WTC11 (cell line): Measurements from ENCODE around the gene LSM7. TPM values are rescaled to one million over a fixed set of nuclear protein-coding genes. Genes with fewer than 3 reads are reported as not detected.

ENCODE experiments used
- ATAC-seq: fragments of 200-7000 bp; cut with Tn5 transposase; 2 replicates; pipeline ENCODE4 v1.10.0; 2021; ENCODE audit warnings: mild to moderate bottlenecking, moderate library complexity
- CTCF ChIA-PET: fragments of 300-600 bp; sonication (Branson Sonifier 250); formaldehyde crosslinking; loops from one replicate; lab custom pipeline; 2021; ENCODE audit warnings: antibody characterized with exemption; lab: Charles Lee
- POLR2A ChIA-PET: fragments of 350-600 bp; sonication (Branson Sonifier 250); formaldehyde crosslinking; loops from one replicate; lab custom pipeline; 2021; ENCODE audit warnings: antibody characterized with exemption; lab: Charles Lee
- DNase-seq: peaks from one replicate; pipeline ENCODE4 v3.0.0; 2021; ENCODE audit warnings: low spot score
- H3K27ac Mint-ChIP-seq: 2 replicates; pipeline ENCODE4 v1.8.0; 2021; ENCODE audit warnings: mixed read lengths
- H3K27me3 Mint-ChIP-seq: 2 replicates; pipeline ENCODE4 v1.8.0; 2021; ENCODE audit warnings: low read depth, mild to moderate bottlenecking, moderate library complexity, mixed read lengths
- H3K36me3 Mint-ChIP-seq: 2 replicates; pipeline ENCODE4 v1.8.0; 2021; ENCODE audit warnings: mixed read lengths
- H3K4me1 Mint-ChIP-seq: 2 replicates; pipeline ENCODE4 v1.8.0; 2022; ENCODE audit warnings: mixed read lengths
- H3K4me3 Mint-ChIP-seq: 2 replicates; pipeline ENCODE4 v1.8.0; 2021; ENCODE audit warnings: mild to moderate bottlenecking, moderate library complexity, mixed read lengths
- H3K9me3 Mint-ChIP-seq: 2 replicates; pipeline ENCODE4 v1.8.0; 2021; ENCODE audit warnings: mixed read lengths
- CBFB ChIP-seq: sonication (generic); formaldehyde crosslinking; IDR thresholded peaks from 2 replicates; pipeline ENCODE4 v1.8.1; 2022; ENCODE audit warnings: mild to moderate bottlenecking, low read depth, missing genetic modification reagents
- CTCF ChIP-seq: fragments of 200-600 bp; IDR thresholded peaks from 2 replicates; pipeline ENCODE4 v1.8.0; 2022; ENCODE audit warnings: antibody characterized with exemption
- GTF2I ChIP-seq: fragments of 250-450 bp; sonication (Bioruptor Pico); conservative IDR thresholded peaks from 2 replicates; pipeline ENCODE4 v1.4.0; 2021; ENCODE audit warnings: mild to moderate bottlenecking
- MAX ChIP-seq: sonication (generic); formaldehyde crosslinking; IDR thresholded peaks from 2 replicates; pipeline ENCODE4 v1.8.0; 2022; ENCODE audit warnings: mild to moderate bottlenecking, missing genetic modification reagents
- NFYB ChIP-seq: sonication (generic); formaldehyde crosslinking; conservative IDR thresholded peaks from 2 replicates; pipeline ENCODE4 v1.8.0; 2022; ENCODE audit warnings: low read depth, missing genetic modification reagents
- ZNF232 ChIP-seq: sonication (generic); formaldehyde crosslinking; IDR thresholded peaks from 2 replicates; pipeline ENCODE4 v1.8.0; 2022; ENCODE audit warnings: mild to moderate bottlenecking, missing genetic modification reagents
- ZNF416 ChIP-seq: fragments of 250-450 bp; sonication (Bioruptor Pico); IDR thresholded peaks from 2 replicates; pipeline ENCODE4 v1.9.0; 2021; ENCODE audit warnings: mild to moderate bottlenecking, inconsistent platforms
- ZNF425 ChIP-seq: fragments of 250-450 bp; sonication (Bioruptor Pico); conservative IDR thresholded peaks from 2 replicates; pipeline ENCODE4 v1.9.0; 2021; ENCODE audit warnings: mild to moderate bottlenecking
- ZNF532 ChIP-seq: fragments of 250-450 bp; sonication (Bioruptor Pico); IDR thresholded peaks from 2 replicates; pipeline ENCODE4 v1.9.0; 2021; ENCODE audit warnings: mild to moderate bottlenecking, borderline replicate concordance
- total RNA-seq: library from RNA; stranded (reverse); gene quantifications from 3 replicates; pipeline ENCODE4 v1.2.3, GENCODE V29; 2021

LSM7 gene
- total RNA-seq, 1 experiment from 2014 or later, result 245 TPM

GRCh38 chr19:2276429-2276986, 51.9 kb downstream of the LSM7 start (continued):
- TF ChIP-seq ZNF532 (CRISPR knock-in tag), result no peak
- no peak for TF ChIP-seq ZNF232

GRCh38 chr19:2275588-2276428, 52.6 kb downstream of the LSM7 start:
- peak; percentile 4; the same call in 1 of the 2 replicates for ATAC-seq
- CTCF ChIA-PET, result interaction anchor here (0.7 to 4.4 kb wide), 19 partner anchors 12 to 336 kb away, joined by 3 to 42 read pairs (median 8); partner anchors contain the start of genes AP3D1, LSM7 and PLEKHJ1
- H3K36me3 Mint-ChIP-seq, result peaks cover 6% of the 10 kb centered on the region
- TF ChIP-seq CBFB (CRISPR knock-in tag) (no peak), ZNF416 (CRISPR knock-in tag) (no peak), GTF2I (CRISPR knock-in tag) (no peak), NFYB (CRISPR knock-in tag) (no peak)
- TF ChIP-seq, all 79 proteins: peak for 0
- H3K4me3 Mint-ChIP-seq, result no peak overlapping the region
- no peaks in the 10 kb centered on the region; the same call in 1 of the 2 replicates for H3K27me3 Mint-ChIP-seq
- POLR2A ChIA-PET, result interaction anchor here (1.0 to 1.4 kb wide), 2 partner anchors 15 to 40 kb away, joined by 3 read pairs; partner anchors contain the start of gene PLEKHJ1
- no peak overlapping the region for H3K27ac Mint-ChIP-seq
- DNase-seq, result no peak
- peaks cover 22% of the 10 kb centered on the region for H3K4me1 Mint-ChIP-seq
- no peaks in the 10 kb centered on the region for H3K9me3 Mint-ChIP-seq

GRCh38 chr19:2274931-2275535, 53.4 kb downstream of the LSM7 start:
- TF ChIP-seq CTCF (peak; percentile 60; the same call in 1 of the 2 replicates), MAX (CRISPR knock-in tag) (0 out of 2 replicates have a peak, but pooled peaks have one; percentile 34), ZNF425 (CRISPR knock-in tag) (no peak)
- TF ChIP-seq, all 79 proteins: peak for 2
- peaks cover 6% of the 10 kb centered on the region for H3K36me3 Mint-ChIP-seq
- CTCF ChIA-PET, result interaction anchor here (0.6 to 4.4 kb wide), 27 partner anchors 13 to 524 kb away, joined by 3 to 42 read pairs (median 4); partner anchors contain the start of genes AP3D1, LSM7 and PLEKHJ1
- no peak overlapping the region for H3K27ac Mint-ChIP-seq
- DNase-seq (peak; percentile 84), ATAC-seq (peak; percentile 52)
- POLR2A ChIA-PET, result interaction anchor here (0.9 to 1.4 kb wide), 3 partner anchors 16 to 39 kb away, joined by 3 read pairs; partner anchors contain the start of gene PLEKHJ1
- H3K9me3 Mint-ChIP-seq, result no peaks in the 10 kb centered on the region
- peaks cover 22% of the 10 kb centered on the region for H3K4me1 Mint-ChIP-seq
- H3K27me3 Mint-ChIP-seq, result no peaks in the 10 kb centered on the region; the same call in 1 of the 2 replicates
- no peak overlapping the region for H3K4me3 Mint-ChIP-seq
